Subcutaneous abdominal adipose tissue (tissue), 5 donors: Measurements from ENCODE around the gene TRIM73.
"Not testable (repeated sequence)": the region's sequence is repeated elsewhere in the genome, so short reads cannot be mapped to it uniquely, and the experiment has no call there.

Source experiments
- H3K27ac ChIP-seq: one replicate; pipeline ENCODE4 v1.7.0; 2013; ENCODE audit warnings: low read depth, mild to moderate bottlenecking, inconsistent platforms, low read length, moderate library complexity
- H3K27me3 ChIP-seq, 5 donors: one replicate each; pipeline ENCODE4 v1.7.0; 2013; ENCODE audit warnings: low read length in 5 of 5, inconsistent platforms in 1 of 5; ENCODE audit not compliant: control insufficient read depth in 5 of 5, insufficient read depth in 4 of 5
- H3K36me3 ChIP-seq, 5 donors: one replicate each; pipeline ENCODE4 v1.7.0; 2013; ENCODE audit warnings: low read length in 5 of 5; ENCODE audit not compliant: control insufficient read depth in 5 of 5, insufficient read depth in 5 of 5
- H3K4me1 ChIP-seq, 5 donors: one replicate each; pipeline ENCODE4 v1.7.0; 2013; ENCODE audit warnings: low read length in 5 of 5, mild to moderate bottlenecking in 3 of 5, moderate library complexity in 1 of 5; ENCODE audit not compliant: control insufficient read depth in 5 of 5, insufficient read depth in 5 of 5
- H3K4me3 ChIP-seq, 5 donors: one replicate each; pipeline ENCODE4 v1.7.0; 2013; ENCODE audit warnings: low read length in 5 of 5, low read depth in 1 of 5
- H3K9ac ChIP-seq, 5 donors: one replicate each; pipeline ENCODE4 v1.7.0; 2013; ENCODE audit warnings: low read length in 5 of 5, mild to moderate bottlenecking in 4 of 5, moderate library complexity in 3 of 5
- H3K9me3 ChIP-seq, 5 donors: one replicate each; pipeline ENCODE4 v1.7.0; 2013; ENCODE audit warnings: low read length in 5 of 5; ENCODE audit not compliant: control insufficient read depth in 5 of 5
- donor health status: healthy.
- donor health status: healthy.
- donor health status: healthy.
- donor health status: healthy.
- donor health status: healthy.

TRIM73 gene

GRCh38 chr7:75398771-75399700 is 3.6 kb downstream of the TRIM73 start:
- H3K27me3 ChIP-seq, H3K4me3 ChIP-seq, H3K36me3 ChIP-seq, H3K9ac ChIP-seq, H3K4me1 ChIP-seq, H3K9me3 ChIP-seq, H3K27ac ChIP-seq: not testable (repeated sequence)

GRCh38 chr7:75400575-75400974 is 5.1 kb downstream of the TRIM73 start:
- H3K27me3 ChIP-seq, H3K9ac ChIP-seq, H3K36me3 ChIP-seq, H3K4me1 ChIP-seq, H3K27ac ChIP-seq, H3K4me3 ChIP-seq, H3K9me3 ChIP-seq: not testable (repeated sequence)

- not testable (repeated sequence) for H3K4me3 ChIP-seq, H3K36me3 ChIP-seq, H3K9me3 ChIP-seq
Observed at GRCh38 chr7:75403455-75404443, 8.3 kb downstream of the TRIM73 start.

GRCh38 chr7:75404663-75405062 is 9.2 kb downstream of the TRIM73 start:
- H3K27me3 ChIP-seq, H3K9me3 ChIP-seq, H3K36me3 ChIP-seq, H3K4me1 ChIP-seq, H3K9ac ChIP-seq, H3K4me3 ChIP-seq, H3K27ac ChIP-seq: not testable (repeated sequence)

More at GRCh38 chr7:75403455-75404443, 8.3 kb downstream of the TRIM73 start:
- H3K9ac ChIP-seq, H3K27ac ChIP-seq, H3K27me3 ChIP-seq, H3K4me1 ChIP-seq: not testable (repeated sequence)

GRCh38 chr7:75409880-75410822 is 14.7 kb downstream of the TRIM73 start:
- not testable (repeated sequence) for H3K4me3 ChIP-seq, H3K9me3 ChIP-seq, H3K27ac ChIP-seq, H3K9ac ChIP-seq, H3K4me1 ChIP-seq, H3K27me3 ChIP-seq, H3K36me3 ChIP-seq

- H3K4me1 ChIP-seq, H3K9me3 ChIP-seq: not testable (repeated sequence)
Observed at GRCh38 chr7:75410823-75411173, 15.4 kb downstream of the TRIM73 start.

GRCh38 chr7:75414204-75414603 is 18.8 kb downstream of the TRIM73 start:
- H3K9ac ChIP-seq, H3K9me3 ChIP-seq, H3K4me3 ChIP-seq, H3K27me3 ChIP-seq, H3K27ac ChIP-seq: not testable (repeated sequence)
- Histone ChIP-seq H3K4me1 (peaks cover 0 to 14% (median 6%) of the 10 kb centered on the region in 5 donors), H3K36me3 (peaks cover 0 to 18% (median 4%) of the 10 kb centered on the region in 5 donors)

More at GRCh38 chr7:75410823-75411173, 15.4 kb downstream of the TRIM73 start:
- not testable (repeated sequence) for H3K4me3 ChIP-seq, H3K27me3 ChIP-seq, H3K36me3 ChIP-seq, H3K27ac ChIP-seq, H3K9ac ChIP-seq

GRCh38 chr7:75414708-75415427 is 19.4 kb downstream of the TRIM73 start:
- H3K9ac ChIP-seq, result not testable (repeated sequence)

GRCh38 chr7:75415428-75415817 is 20.0 kb downstream of the TRIM73 start:
- not testable (repeated sequence) for H3K27me3 ChIP-seq, H3K9me3 ChIP-seq, H3K27ac ChIP-seq, H3K9ac ChIP-seq, H3K4me3 ChIP-seq
- Histone ChIP-seq H3K36me3 (peaks cover 0 to 24% (median 5%) of the 10 kb centered on the region in 5 donors), H3K4me1 (peaks cover 0 to 21% (median 6%) of the 10 kb centered on the region in 5 donors)

More at GRCh38 chr7:75414708-75415427, 19.4 kb downstream of the TRIM73 start:
- peaks cover 0 to 23% (median 5%) of the 10 kb centered on the region in 5 donors for H3K36me3 ChIP-seq
- not testable (repeated sequence) for H3K4me3 ChIP-seq, H3K27me3 ChIP-seq, H3K27ac ChIP-seq, H3K9me3 ChIP-seq
- H3K4me1 ChIP-seq, result peaks cover 0 to 17% (median 6%) of the 10 kb centered on the region in 5 donors
